IMR-90 (cell line): Measurements from ENCODE around the gene ROBO1.

Experiments
- CEBPB ChIP-seq: IDR thresholded peaks from 2 replicates; pipeline ENCODE4 v1.6.1; 2012; ENCODE audit warnings: low read depth, low read length, improper control_type of control experiment
- CTCF ChIP-seq: conservative IDR thresholded peaks from 2 replicates; pipeline ENCODE4 v1.5.1; 2012; ENCODE audit warnings: mild to moderate bottlenecking, low read depth, low read length, improper control_type of control experiment
- MAFK ChIP-seq: IDR thresholded peaks from 2 replicates; pipeline ENCODE4 v1.6.1; 2012; ENCODE audit warnings: low read depth, low read length, improper control_type of control experiment
- POLR2A ChIP-seq: IDR thresholded peaks from 2 replicates; pipeline ENCODE4 v1.6.1; 2012; ENCODE audit warnings: mild to moderate bottlenecking, low read depth, low read length
- RAD21 ChIP-seq: IDR thresholded peaks from 2 replicates; pipeline ENCODE4 v1.6.1; 2012; ENCODE audit warnings: low read length, improper control_type of control experiment
- RCOR1 ChIP-seq: IDR thresholded peaks from 2 replicates; pipeline ENCODE4 v1.6.1; 2012; ENCODE audit warnings: mild to moderate bottlenecking, low read length, improper control_type of control experiment; ENCODE audit not compliant: insufficient replicate concordance
- RFX5 ChIP-seq: IDR thresholded peaks from 2 replicates; pipeline ENCODE4 v1.8.0; 2012; ENCODE audit warnings: low read depth, mild to moderate bottlenecking, low read length, moderate library complexity
- SMC3 ChIP-seq: fragments of 150-350 bp; IDR thresholded peaks from 2 replicates; pipeline ENCODE4 v1.6.1; 2016; ENCODE audit warnings: low read depth, mild to moderate bottlenecking, antibody characterized with exemption, low read length, moderate library complexity

GRCh38 chr3:78871048-78871447 is 896.8 kb downstream of the ROBO1 start:
- TF ChIP-seq CTCF (no peak), MAFK (no peak), POLR2A (no peak), SMC3 (no peak), RFX5 (no peak), CEBPB (no peak), RCOR1 (no peak), RAD21 (no peak)
